Middle frontal gyrus (tissue), 1 donor: Measurements from ENCODE around the gene MYORG.
A peak's percentile ranks its signal among the peaks of the same experiment; 100 is the strongest.

Experiments
- DNase-seq: peaks from one replicate; pipeline ENCODE4 v3.0.0-alpha.2; 2015; ENCODE audit warnings: low spot score; ENCODE audit errors: extremely low spot score

Gene MYORG

GRCh38 chr9:34376596-34377403 lies at the start of gene MYORG:
Gene MYORG (minus strand): TSS chr9:34376898. CDS start chr9:34372943, 3,955 bp downstream.
- DNase-seq: peak; percentile 84

GRCh38 chr9:34419716-34420504 lies 43.2 kb upstream of the MYORG start:
- DNase-seq: no peak

- DNase-seq: no peak
These were observed 41.0 kb upstream of the MYORG start for GRCh38 chr9:34417734-34418133.

GRCh38 chr9:34413231-34413852 lies 36.6 kb upstream of the MYORG start:
- no peak for DNase-seq

GRCh38 chr9:34412336-34412735 lies 35.6 kb upstream of the MYORG start:
- no peak for DNase-seq

- DNase-seq: no peak
These were observed 32.5 kb upstream of the MYORG start for GRCh38 chr9:34409154-34409553.

GRCh38 chr9:34408173-34408572 lies 31.5 kb upstream of the MYORG start:
- DNase-seq: no peak

GRCh38 chr9:34406219-34406618 lies 29.5 kb upstream of the MYORG start:
- DNase-seq: no peak

- no peak for DNase-seq
These were observed 29.0 kb upstream of the MYORG start for GRCh38 chr9:34405719-34406118.

- peak; percentile 37 for DNase-seq
These were observed 27.1 kb upstream of the MYORG start for GRCh38 chr9:34403554-34404380.

- no peak for DNase-seq
These were observed 24.2 kb upstream of the MYORG start for GRCh38 chr9:34400686-34401602.

- no peak for DNase-seq
These were observed 23.6 kb upstream of the MYORG start for GRCh38 chr9:34400275-34400674.

GRCh38 chr9:34399729-34400128 lies 23.0 kb upstream of the MYORG start:
- no peak for DNase-seq

GRCh38 chr9:34398875-34399274 lies 22.2 kb upstream of the MYORG start:
- no peak for DNase-seq

- no peak for DNase-seq
These were observed 19.8 kb upstream of the MYORG start for GRCh38 chr9:34396276-34397214.

- DNase-seq: no peak
These were observed 15.8 kb upstream of the MYORG start for GRCh38 chr9:34392511-34392910.

- DNase-seq: no peak
These were observed 10.5 kb upstream of the MYORG start for GRCh38 chr9:34387239-34387638.

- DNase-seq: no peak
These were observed 10.0 kb upstream of the MYORG start for GRCh38 chr9:34386656-34387055.
